PFSK-1 (cell line): Measurements from ENCODE around the gene PSTK.

Experiments
- FOXP2 ChIP-seq: optimal IDR thresholded peaks from 2 replicates; pipeline ENCODE3; 2011; ENCODE audit warnings: borderline replicate concordance, control low read depth, inconsistent platforms; ENCODE audit not compliant: insufficient read depth; ENCODE audit errors: extremely low read length, extremely low read depth
- POLR2AphosphoS5 ChIP-seq: IDR thresholded peaks from 2 replicates; pipeline ENCODE4 v1.6.1; 2012; ENCODE audit warnings: low read depth, mild to moderate bottlenecking, control low read depth, low read length, moderate library complexity
- SIN3A ChIP-seq: IDR thresholded peaks from 2 replicates; pipeline ENCODE4 v1.6.1; 2012; ENCODE audit warnings: mild to moderate bottlenecking, low read length, moderate library complexity, borderline replicate concordance; ENCODE audit not compliant: insufficient read depth
- TAF1 ChIP-seq: IDR thresholded peaks from 2 replicates; pipeline ENCODE4 v1.6.1; 2012; ENCODE audit warnings: low read length, control low read depth, borderline replicate concordance; ENCODE audit not compliant: insufficient read depth
- TF ChIP-seq, protein P1 (sequence below), 2 experiments: IDR thresholded peaks; 2 replicates each; pipeline versions ENCODE4 v1.6.1 to v1.8.0; 2011 to 2012; ENCODE audit warnings: low read depth in 2 of 2, low read length in 2 of 2, control low read depth in 1 of 2, inconsistent platforms in 1 of 2, mild to moderate bottlenecking in 1 of 2, moderate library complexity in 1 of 2; ENCODE audit not compliant: insufficient read depth in 1 of 2

DNA sequence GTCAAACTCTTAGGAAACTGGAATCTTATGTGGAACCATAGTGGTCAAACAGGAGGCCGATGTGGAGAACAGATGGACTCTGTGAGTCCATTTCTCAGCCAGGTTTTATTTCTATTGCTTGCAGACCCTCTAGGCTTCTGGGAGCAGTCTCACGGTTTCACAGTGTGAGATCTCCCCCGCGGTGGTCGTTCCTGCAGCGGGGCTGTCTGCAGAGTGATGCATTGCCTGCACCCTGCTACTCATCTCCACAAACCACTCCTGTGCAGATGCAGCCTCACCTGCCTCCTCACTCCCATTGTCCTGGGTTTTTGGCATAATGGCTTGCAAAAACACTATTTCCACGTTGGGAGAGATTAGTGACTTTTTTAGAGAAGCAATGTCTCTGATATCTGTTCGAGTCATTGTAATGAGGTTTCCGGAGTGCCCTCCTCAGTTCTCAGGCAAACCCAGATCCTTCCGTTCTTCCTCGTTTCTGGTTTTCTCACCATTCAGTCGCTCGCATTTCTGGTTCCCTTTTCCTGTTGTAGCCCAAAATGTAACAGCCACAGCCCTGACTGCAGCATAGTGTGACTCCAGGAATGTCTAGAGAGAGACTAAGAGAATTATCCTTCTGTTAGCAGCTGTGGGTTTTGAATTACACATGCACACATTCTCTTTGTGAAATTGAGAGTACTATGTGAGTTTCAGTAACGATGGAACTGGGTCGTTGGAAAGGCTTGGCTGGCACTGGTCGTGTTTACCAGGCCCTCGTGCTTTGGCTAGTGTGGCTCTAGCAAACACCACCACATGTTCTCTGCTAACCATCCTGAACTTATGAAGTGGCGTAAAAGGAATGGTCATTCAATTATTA is 58.8 kb downstream of the PSTK start:
- TF ChIP-seq POLR2AphosphoS5 = no peak
- TF ChIP-seq, protein P1, sequence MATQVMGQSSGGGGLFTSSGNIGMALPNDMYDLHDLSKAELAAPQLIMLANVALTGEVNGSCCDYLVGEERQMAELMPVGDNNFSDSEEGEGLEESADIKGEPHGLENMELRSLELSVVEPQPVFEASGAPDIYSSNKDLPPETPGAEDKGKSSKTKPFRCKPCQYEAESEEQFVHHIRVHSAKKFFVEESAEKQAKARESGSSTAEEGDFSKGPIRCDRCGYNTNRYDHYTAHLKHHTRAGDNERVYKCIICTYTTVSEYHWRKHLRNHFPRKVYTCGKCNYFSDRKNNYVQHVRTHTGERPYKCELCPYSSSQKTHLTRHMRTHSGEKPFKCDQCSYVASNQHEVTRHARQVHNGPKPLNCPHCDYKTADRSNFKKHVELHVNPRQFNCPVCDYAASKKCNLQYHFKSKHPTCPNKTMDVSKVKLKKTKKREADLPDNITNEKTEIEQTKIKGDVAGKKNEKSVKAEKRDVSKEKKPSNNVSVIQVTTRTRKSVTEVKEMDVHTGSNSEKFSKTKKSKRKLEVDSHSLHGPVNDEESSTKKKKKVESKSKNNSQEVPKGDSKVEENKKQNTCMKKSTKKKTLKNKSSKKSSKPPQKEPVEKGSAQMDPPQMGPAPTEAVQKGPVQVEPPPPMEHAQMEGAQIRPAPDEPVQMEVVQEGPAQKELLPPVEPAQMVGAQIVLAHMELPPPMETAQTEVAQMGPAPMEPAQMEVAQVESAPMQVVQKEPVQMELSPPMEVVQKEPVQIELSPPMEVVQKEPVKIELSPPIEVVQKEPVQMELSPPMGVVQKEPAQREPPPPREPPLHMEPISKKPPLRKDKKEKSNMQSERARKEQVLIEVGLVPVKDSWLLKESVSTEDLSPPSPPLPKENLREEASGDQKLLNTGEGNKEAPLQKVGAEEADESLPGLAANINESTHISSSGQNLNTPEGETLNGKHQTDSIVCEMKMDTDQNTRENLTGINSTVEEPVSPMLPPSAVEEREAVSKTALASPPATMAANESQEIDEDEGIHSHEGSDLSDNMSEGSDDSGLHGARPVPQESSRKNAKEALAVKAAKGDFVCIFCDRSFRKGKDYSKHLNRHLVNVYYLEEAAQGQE (IDR thresholded peaks at IDR 0.05; ENCODE audit: insufficient read depth in 1 of 2, low read depth in 2 of 2, low read length in 2 of 2) = no peak
- TF ChIP-seq TAF1 = no peak
- no peak for TF ChIP-seq SIN3A
- TF ChIP-seq FOXP2 = no peak
